ENCODE results near the gene UNC13B. TPM values are rescaled to one million over a fixed set of nuclear protein-coding genes. Genes with fewer than 3 reads are reported as not detected.

Gene UNC13B
- total RNA-seq, 1 experiment from 2014 or later, result 17.6 TPM

DNA sequence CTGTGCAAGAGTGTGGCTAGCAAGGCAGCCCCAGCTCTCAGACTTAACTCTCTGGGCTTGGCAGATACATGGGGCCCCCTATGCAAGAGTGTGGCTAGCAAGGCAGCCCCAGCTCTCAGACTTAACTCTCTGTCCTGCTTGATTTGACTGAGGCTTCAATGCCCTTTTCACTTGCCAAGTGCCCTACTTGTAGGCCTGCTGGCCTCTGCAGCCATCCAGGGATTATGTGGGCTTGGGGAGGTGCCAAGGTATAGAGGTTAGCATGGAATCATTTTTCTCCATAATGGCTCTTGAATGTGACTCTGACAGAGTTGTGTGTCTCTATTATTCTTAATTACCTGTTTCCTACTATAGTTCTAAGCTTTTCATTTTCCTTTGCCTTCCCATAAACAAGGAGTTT, 212.6 kb downstream of the UNC13B start (continued):
- TF ChIP-seq SRF (IDR thresholded peaks at IDR 0.05; ENCODE audit: low read depth), result no peak
- TF ChIP-seq POLR2AphosphoS5 (IDR thresholded peaks at IDR 0.05; ENCODE audit: low read depth, low read length), result no peak
- TF ChIP-seq CBX3 (IDR thresholded peaks at IDR 0.05; ENCODE audit: low read depth), result no peak
- TF ChIP-seq, protein P1, sequence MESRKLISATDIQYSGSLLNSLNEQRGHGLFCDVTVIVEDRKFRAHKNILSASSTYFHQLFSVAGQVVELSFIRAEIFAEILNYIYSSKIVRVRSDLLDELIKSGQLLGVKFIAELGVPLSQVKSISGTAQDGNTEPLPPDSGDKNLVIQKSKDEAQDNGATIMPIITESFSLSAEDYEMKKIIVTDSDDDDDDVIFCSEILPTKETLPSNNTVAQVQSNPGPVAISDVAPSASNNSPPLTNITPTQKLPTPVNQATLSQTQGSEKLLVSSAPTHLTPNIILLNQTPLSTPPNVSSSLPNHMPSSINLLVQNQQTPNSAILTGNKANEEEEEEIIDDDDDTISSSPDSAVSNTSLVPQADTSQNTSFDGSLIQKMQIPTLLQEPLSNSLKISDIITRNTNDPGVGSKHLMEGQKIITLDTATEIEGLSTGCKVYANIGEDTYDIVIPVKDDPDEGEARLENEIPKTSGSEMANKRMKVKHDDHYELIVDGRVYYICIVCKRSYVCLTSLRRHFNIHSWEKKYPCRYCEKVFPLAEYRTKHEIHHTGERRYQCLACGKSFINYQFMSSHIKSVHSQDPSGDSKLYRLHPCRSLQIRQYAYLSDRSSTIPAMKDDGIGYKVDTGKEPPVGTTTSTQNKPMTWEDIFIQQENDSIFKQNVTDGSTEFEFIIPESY (IDR thresholded peaks at IDR 0.05; ENCODE audit: extremely low read depth, insufficient replicate concordance, low read length), result no peak
- TF ChIP-seq ZNF274 (IDR thresholded peaks at IDR 0.05; ENCODE audit: low read depth, low read length), result no peak
- no peak for TF ChIP-seq SIN3A (IDR thresholded peaks at IDR 0.05; ENCODE audit: low read depth)
- TF ChIP-seq, protein P2, sequence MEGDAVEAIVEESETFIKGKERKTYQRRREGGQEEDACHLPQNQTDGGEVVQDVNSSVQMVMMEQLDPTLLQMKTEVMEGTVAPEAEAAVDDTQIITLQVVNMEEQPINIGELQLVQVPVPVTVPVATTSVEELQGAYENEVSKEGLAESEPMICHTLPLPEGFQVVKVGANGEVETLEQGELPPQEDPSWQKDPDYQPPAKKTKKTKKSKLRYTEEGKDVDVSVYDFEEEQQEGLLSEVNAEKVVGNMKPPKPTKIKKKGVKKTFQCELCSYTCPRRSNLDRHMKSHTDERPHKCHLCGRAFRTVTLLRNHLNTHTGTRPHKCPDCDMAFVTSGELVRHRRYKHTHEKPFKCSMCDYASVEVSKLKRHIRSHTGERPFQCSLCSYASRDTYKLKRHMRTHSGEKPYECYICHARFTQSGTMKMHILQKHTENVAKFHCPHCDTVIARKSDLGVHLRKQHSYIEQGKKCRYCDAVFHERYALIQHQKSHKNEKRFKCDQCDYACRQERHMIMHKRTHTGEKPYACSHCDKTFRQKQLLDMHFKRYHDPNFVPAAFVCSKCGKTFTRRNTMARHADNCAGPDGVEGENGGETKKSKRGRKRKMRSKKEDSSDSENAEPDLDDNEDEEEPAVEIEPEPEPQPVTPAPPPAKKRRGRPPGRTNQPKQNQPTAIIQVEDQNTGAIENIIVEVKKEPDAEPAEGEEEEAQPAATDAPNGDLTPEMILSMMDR (IDR thresholded peaks at IDR 0.05 in 2 of 3, conservative IDR thresholded peaks at IDR 0.05 in 1 of 3; ENCODE audit: borderline replicate concordance in 1 of 3, insufficient read depth in 1 of 3, low read depth in 2 of 3, low read length in 2 of 3), result no peak
- TF ChIP-seq EZH2phosphoT487 (IDR thresholded peaks at IDR 0.05; ENCODE audit: borderline replicate concordance), result no peak
- no peak for TF ChIP-seq EZH2 (IDR thresholded peaks at IDR 0.05)

DNA sequence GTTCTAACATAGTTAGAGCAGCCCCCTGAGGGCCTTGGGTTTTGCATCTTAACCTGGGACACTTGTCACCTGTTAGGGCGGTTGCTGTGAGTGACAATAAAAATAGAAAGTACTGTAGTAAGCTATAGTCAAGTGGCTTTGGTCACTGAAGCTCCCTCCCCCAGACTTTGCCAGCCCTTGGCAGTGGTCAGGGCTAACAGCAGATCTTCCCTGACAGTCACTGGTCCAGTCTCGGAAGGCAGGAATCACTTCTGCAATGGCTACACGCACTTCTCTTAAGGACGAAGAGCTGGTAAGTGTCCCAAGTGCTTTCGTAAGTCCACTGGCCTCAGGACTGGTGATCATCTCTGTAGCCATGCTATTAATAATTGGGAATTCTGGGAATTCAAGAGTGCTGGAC, 213.1 kb downstream of the UNC13B start:
- no peaks in the 10 kb centered on the region for H3K27me3 ChIP-seq (ENCODE audit: insufficient read depth, low read length)
- intact Hi-C loops (cut with micrococcal nuclease), result no loop called here
- TF ChIP-seq ELF1 (IDR thresholded peaks at IDR 0.05; ENCODE audit: borderline replicate concordance, low read depth), result no peak
- H3K4me1 ChIP-seq (ENCODE audit: control insufficient read depth in 1 of 2, insufficient read depth in 2 of 2, low read length in 2 of 2), result no peaks in the 10 kb centered on the region
- no peaks in the 10 kb centered on the region for H3K9me2 ChIP-seq (ENCODE audit: insufficient read depth)
- H2AFZ ChIP-seq (ENCODE audit: low read depth, low read length, poor library complexity, severe bottlenecking), result no peak overlapping the region
- H3K4me2 ChIP-seq (ENCODE audit: low read length), result no peak overlapping the region
- ChIA-PET CTCF (no interaction called here), POLR2A (no interaction called here), RAD21 (ENCODE audit: low non-redundant PET in 1 of 2, low total read pairs in 2 of 2, uncharacterized antibody in 2 of 2, unreplicated experiment in 2 of 2) (no interaction called here)
- H3K27ac ChIP-seq (ENCODE audit: low read depth, low read length), result no peak overlapping the region
- H3K4me3 ChIP-seq (replicated peaks in 1 of 2; ENCODE audit: low read depth in 1 of 2, low read length in 2 of 2), result no peak overlapping the region
- no TSS peak for BruUV-seq (replicated peaks)
- no peaks in the 10 kb centered on the region for H3K9me3 ChIP-seq (ENCODE audit: control insufficient read depth in 1 of 2, insufficient read depth in 1 of 2, low read depth in 1 of 2, low read length in 2 of 2)
- H3K36me3 ChIP-seq (ENCODE audit: control insufficient read depth in 1 of 2, insufficient read depth in 2 of 2, low read length in 2 of 2), result no peaks in the 10 kb centered on the region
- ATAC-seq (no peak), DNase-seq (ENCODE audit: low read depth, low spot score) (no peak)
- H3K9ac ChIP-seq (ENCODE audit: low read length), result no peak overlapping the region
- H4K20me1 ChIP-seq (ENCODE audit: insufficient read depth), result no peaks in the 10 kb centered on the region
- H3K79me2 ChIP-seq (ENCODE audit: insufficient read depth, low read length), result no peaks in the 10 kb centered on the region
